Kidney (tissue), 14 donors: ENCODE data around the gene IGFBP6. TPM values are rescaled to one million over a fixed set of nuclear protein-coding genes. Genes with fewer than 3 reads are reported as not detected.

Experiments
- DNase-seq, 5 donors: peaks; one replicate each; pipeline ENCODE4 v3.0.0-alpha.2; 2013 to 2020
- FAIRE-seq: peaks from 2 replicates; lab custom pipeline; 2012; peaks lifted over from hg19 to GRCh38; lab: Jason Lieb, UNC
- H3K27ac ChIP-seq, 2 donors: one replicate each; pipeline ENCODE4 v1.7.0; 2013; ENCODE audit warnings: low read depth in 2 of 2, low read length in 2 of 2, inconsistent platforms in 1 of 2
- H3K27me3 ChIP-seq: one replicate; pipeline ENCODE4 v1.7.1; 2013; ENCODE audit warnings: low read length, inconsistent platforms; ENCODE audit not compliant: control insufficient read depth, insufficient read depth
- H3K36me3 ChIP-seq, 3 donors: one replicate each; pipeline versions ENCODE4 v1.7.0 to v1.7.1; 2013; ENCODE audit warnings: low read length in 3 of 3, control low read depth in 1 of 3, inconsistent platforms in 1 of 3; ENCODE audit not compliant: insufficient read depth in 3 of 3, control insufficient read depth in 2 of 3
- H3K4me1 ChIP-seq, 3 donors: one replicate each; pipeline versions ENCODE4 v1.7.0 to v1.7.1; 2013; ENCODE audit warnings: low read length in 3 of 3, inconsistent platforms in 1 of 3, low read depth in 1 of 3; ENCODE audit not compliant: control insufficient read depth in 2 of 3, insufficient read depth in 2 of 3
- H3K4me3 ChIP-seq, 3 donors: one replicate each; pipeline versions ENCODE4 v1.7.0 to v1.8.1; 2013; ENCODE audit warnings: low read length in 3 of 3, control low read depth in 1 of 3, inconsistent platforms in 1 of 3
- H3K9ac ChIP-seq, 3 donors: one replicate each; pipeline versions ENCODE4 v1.7.0 to v1.7.1; 2013; ENCODE audit warnings: low read length in 3 of 3, control low read depth in 1 of 3, inconsistent platforms in 1 of 3
- H3K9me3 ChIP-seq, 3 donors: one replicate each; pipeline versions ENCODE4 v1.7.0 to v1.7.1; 2013; ENCODE audit warnings: low read length in 3 of 3, control low read depth in 1 of 3, inconsistent platforms in 1 of 3; ENCODE audit not compliant: control insufficient read depth in 2 of 3, insufficient read depth in 1 of 3
- intact Hi-C: fragments of 100-400 bp; cut with DNase I; formaldehyde crosslinking; loops from one replicate; pipeline ENCODE4 v1.11.1; 2022
- polyA plus RNA-seq: library from polyadenylated mRNA; stranded (reverse); fragments of 350-450 nt; fragmentation: Illumina TruSeq; extraction: RNeasy Lipid Tissue Mini Kit (QIAGEN cat#74804); gene quantifications from one replicate; pipeline ENCODE4 v1.2.3, GENCODE V29; 2014; ENCODE audit warnings: low read depth, low replicate concordance; ENCODE audit not compliant: insufficient read depth
- total RNA-seq: library from RNA; stranded (reverse); fragmentation: NEBNext Ultra II Directional; extraction: Animal tissue kit (Norgen Biotek cat#: 25700); gene quantifications from one replicate; pipeline ENCODE4 v1.2.1, GENCODE V29; 2021
- TF ChIP-seq, protein P1 (sequence below): IDR thresholded peaks from 3 replicates; pipeline ENCODE4 v1.5.1; 2012; ENCODE audit warnings: mild to moderate bottlenecking, moderate library complexity, borderline replicate concordance; ENCODE audit not compliant: insufficient read depth; ENCODE audit errors: extremely low read depth
- donor health status: control.
- donor health status: control.
- donor health status: control.
- donor health status: control.
- donor health status: control.
- donor health status: DM: yes; HTN: yes; CAD: no.
- donor health status: Normal renal cell carcinoma (clear cell type).

The IGFBP6 gene
- total and polyA plus RNA-seq, 2 donors from 2014 or later, result 57.3 to 203 TPM

DNA sequence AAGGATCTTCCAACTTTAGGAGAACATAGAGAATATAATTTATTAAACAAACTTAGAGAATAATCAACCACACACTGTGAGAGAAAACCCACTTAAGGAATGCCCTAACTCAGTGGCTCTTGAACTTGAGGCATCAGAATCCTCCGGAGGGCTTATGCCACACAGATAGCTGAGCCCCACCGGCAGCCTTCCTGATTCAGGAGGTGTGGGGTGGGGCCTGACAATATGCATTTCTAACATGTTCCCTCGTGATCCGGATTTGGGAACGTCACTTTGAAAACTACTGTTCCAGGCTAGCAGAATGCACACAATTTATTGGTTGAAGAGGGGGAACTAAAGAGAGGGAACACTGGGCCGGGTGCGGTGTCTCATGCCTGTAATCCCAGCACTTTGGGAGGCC lies 3.8 kb downstream of the IGFBP6 start:
- H3K27ac ChIP-seq, result peak overlapping the region in 1 of 2 donors; percentile 63
- no peak overlapping the region for H3K9ac ChIP-seq
- FAIRE-seq, result no peak
- no peak for DNase-seq
- H3K36me3 ChIP-seq, result no peaks in the 10 kb centered on the region
- no peak overlapping the region for H3K4me3 ChIP-seq
- H3K4me1 ChIP-seq, result peaks cover 4 to 39% (median 31%) of the 10 kb centered on the region in 3 donors
- no peaks in the 10 kb centered on the region for H3K9me3 ChIP-seq
- no peaks in the 10 kb centered on the region for H3K27me3 ChIP-seq
- intact Hi-C loops, result no loop called here
- TF ChIP-seq, protein P1, sequence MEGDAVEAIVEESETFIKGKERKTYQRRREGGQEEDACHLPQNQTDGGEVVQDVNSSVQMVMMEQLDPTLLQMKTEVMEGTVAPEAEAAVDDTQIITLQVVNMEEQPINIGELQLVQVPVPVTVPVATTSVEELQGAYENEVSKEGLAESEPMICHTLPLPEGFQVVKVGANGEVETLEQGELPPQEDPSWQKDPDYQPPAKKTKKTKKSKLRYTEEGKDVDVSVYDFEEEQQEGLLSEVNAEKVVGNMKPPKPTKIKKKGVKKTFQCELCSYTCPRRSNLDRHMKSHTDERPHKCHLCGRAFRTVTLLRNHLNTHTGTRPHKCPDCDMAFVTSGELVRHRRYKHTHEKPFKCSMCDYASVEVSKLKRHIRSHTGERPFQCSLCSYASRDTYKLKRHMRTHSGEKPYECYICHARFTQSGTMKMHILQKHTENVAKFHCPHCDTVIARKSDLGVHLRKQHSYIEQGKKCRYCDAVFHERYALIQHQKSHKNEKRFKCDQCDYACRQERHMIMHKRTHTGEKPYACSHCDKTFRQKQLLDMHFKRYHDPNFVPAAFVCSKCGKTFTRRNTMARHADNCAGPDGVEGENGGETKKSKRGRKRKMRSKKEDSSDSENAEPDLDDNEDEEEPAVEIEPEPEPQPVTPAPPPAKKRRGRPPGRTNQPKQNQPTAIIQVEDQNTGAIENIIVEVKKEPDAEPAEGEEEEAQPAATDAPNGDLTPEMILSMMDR, result no peak

DNA sequence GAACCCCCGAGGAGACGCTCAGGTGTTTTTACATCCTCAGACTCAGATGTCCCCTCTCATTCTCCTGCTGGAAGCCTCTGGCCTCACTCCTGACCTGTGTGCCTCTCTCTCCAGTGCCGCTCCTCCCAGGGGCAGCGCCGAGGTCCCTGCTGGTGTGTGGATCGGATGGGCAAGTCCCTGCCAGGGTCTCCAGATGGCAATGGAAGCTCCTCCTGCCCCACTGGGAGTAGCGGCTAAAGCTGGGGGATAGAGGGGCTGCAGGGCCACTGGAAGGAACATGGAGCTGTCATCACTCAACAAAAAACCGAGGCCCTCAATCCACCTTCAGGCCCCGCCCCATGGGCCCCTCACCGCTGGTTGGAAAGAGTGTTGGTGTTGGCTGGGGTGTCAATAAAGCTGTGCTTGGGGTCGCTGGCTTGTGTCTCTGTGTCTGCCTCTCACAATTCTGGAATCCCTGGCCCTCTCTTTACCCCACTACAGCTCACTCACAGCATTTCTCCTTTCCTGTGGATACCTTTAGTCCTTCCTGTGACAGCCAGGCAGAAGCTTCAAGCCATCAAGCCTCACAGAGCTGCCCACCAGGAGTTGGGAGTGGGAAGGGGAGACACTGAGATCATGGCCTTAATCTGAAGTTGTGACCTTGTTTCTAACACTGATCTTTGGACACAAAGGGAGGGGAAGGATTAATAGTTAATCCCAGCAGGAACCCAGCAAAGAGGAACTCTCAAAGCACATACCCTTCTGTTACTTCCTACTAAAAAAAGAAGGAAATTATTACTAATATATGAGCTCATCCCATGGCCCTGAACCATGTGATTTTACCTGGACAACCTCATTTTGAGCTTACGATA lies 4.7 kb downstream of the IGFBP6 start:
- FAIRE-seq, result no peak
- H3K4me1 ChIP-seq, result peaks cover 4 to 35% (median 27%) of the 10 kb centered on the region in 3 donors
- no peak overlapping the region for H3K9ac ChIP-seq

DNA sequence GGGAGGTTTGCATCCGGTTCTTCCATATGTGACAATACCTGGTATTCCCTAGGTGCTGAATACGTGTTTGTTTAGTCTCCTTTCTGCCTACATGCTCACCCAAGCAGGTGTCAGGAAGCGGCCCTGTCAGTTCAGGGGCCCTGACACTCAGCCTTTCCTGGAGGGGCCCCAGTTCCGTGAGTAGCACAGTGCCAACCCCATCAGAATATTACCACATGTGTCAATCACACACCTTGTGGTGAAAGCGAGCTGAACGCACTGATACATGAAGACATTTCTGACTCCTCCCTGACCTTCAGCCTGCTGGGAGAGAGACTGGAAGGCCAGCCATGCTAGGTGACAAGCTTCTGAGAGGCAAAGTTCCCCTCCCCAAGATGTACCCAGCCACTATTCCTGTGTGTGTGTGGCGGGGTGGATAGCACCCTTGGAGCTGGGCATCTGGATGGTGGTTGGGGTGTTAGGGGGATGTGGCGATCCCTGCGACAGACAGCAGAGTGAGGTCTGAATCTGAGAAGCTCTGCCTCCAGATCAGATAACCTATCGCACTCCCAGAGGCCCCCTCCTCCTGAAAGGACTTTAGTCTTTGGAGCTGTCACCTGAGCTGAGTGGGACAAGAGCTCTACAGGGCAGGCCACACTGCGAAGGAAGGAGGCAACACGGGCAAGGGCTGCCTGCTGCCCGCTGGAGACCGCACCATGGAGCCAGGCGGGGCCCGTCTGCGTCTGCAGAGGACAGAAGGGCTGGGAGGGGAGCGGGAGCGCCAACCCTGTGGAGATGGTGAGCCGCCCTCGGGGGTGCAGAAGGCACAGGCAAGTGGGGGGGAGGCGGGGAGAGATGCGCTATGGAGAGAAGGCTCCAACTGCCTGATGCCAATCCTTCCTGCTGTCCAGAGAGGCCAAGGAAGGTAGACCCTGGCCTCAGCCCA lies 5.7 kb downstream of the IGFBP6 start, which contains the start of gene SOAT2:
SOAT2 (plus strand) TSS at position 604 of the 925 bp plus-strand sequence; CDS start at position 696, 92 bp downstream.
- H3K9me3 ChIP-seq, result no peaks in the 10 kb centered on the region
- H3K4me3 ChIP-seq, result no peak within 1 kb of the TSS
- H3K27ac ChIP-seq, result peak within 1 kb of the TSS; percentile 76 to 85
- peaks cover 4 to 28% (median 25%) of the 10 kb centered on the region in 3 donors for H3K4me1 ChIP-seq
- H3K9ac ChIP-seq, result no peak within 1 kb of the TSS
- no peaks in the 10 kb centered on the region for H3K27me3 ChIP-seq
- TF ChIP-seq, protein P1, result no peak
- DNase-seq, result peak in 2 of 5 donors; percentile 39 to 75
- H3K36me3 ChIP-seq, result no peaks in the 10 kb centered on the region
- no peak for FAIRE-seq
- intact Hi-C loops, result no loop called here

More for the DNA sequence above, 4.7 kb downstream of the IGFBP6 start:
- no peaks in the 10 kb centered on the region for H3K9me3 ChIP-seq
- H3K27me3 ChIP-seq, result no peaks in the 10 kb centered on the region
- peak overlapping the region; percentile 76 to 85 for H3K27ac ChIP-seq
- DNase-seq, result peak in 2 of 5 donors; percentile 20 to 75
- TF ChIP-seq, protein P1, result no peak
- no peak overlapping the region for H3K4me3 ChIP-seq
- intact Hi-C loops, result no loop called here
- H3K36me3 ChIP-seq, result no peaks in the 10 kb centered on the region
